GM06990 (cell line): ENCODE data around the gene CPED1.
"Not testable (repeated sequence)": the region's sequence is repeated elsewhere in the genome, so short reads cannot be mapped to it uniquely, and the experiment has no call there.

ENCODE experiments used
- DNase-seq: peaks from one replicate; pipeline ENCODE4 v3.0.0-alpha.2; 2011; ENCODE audit not compliant: insufficient read length; ENCODE audit errors: extremely low read depth
- H3K27me3 ChIP-seq: replicated peaks from 2 replicates; pipeline ENCODE4 v1.6.0; 2011; ENCODE audit warnings: low read length; ENCODE audit not compliant: control insufficient read depth, insufficient read depth
- H3K36me3 ChIP-seq: 2 replicates; pipeline ENCODE4 v1.5.1; 2011; ENCODE audit warnings: low read length; ENCODE audit not compliant: control insufficient read depth, insufficient read depth
- H3K4me3 ChIP-seq: replicated peaks from 2 replicates; pipeline ENCODE4 v1.5.1; 2011; ENCODE audit warnings: low read depth, mild to moderate bottlenecking, control low read depth, low read length
- TF ChIP-seq, protein P1 (sequence below): IDR thresholded peaks from 2 replicates; pipeline ENCODE4 v1.5.1; 2011; ENCODE audit warnings: low read length, control low read depth, mild to moderate bottlenecking, inconsistent platforms; ENCODE audit not compliant: insufficient read depth, poor library complexity, severe bottlenecking

CPED1 gene

DNA sequence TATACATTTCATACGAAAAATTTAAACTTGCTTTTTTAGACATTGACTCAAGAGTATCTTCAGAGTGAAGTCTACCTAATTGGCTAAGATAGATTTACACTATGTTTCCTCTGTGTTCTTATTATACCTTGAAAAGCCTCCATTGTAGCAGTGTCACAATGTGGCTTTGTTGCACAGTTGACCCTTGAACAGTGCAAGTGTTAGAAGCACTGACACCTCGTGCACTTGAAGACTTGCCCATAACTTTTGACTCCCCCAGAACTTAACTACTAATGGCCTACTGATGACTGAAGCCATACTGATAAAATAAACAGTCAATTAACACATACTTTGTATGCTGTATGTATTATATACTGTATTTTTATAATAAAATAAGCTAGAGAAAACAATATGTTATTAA, 84.3 kb downstream of the CPED1 start:
- H3K27me3 ChIP-seq, result no peaks in the 10 kb centered on the region
- H3K4me3 ChIP-seq, result no peak overlapping the region
- no peak for DNase-seq
- TF ChIP-seq, protein P1, sequence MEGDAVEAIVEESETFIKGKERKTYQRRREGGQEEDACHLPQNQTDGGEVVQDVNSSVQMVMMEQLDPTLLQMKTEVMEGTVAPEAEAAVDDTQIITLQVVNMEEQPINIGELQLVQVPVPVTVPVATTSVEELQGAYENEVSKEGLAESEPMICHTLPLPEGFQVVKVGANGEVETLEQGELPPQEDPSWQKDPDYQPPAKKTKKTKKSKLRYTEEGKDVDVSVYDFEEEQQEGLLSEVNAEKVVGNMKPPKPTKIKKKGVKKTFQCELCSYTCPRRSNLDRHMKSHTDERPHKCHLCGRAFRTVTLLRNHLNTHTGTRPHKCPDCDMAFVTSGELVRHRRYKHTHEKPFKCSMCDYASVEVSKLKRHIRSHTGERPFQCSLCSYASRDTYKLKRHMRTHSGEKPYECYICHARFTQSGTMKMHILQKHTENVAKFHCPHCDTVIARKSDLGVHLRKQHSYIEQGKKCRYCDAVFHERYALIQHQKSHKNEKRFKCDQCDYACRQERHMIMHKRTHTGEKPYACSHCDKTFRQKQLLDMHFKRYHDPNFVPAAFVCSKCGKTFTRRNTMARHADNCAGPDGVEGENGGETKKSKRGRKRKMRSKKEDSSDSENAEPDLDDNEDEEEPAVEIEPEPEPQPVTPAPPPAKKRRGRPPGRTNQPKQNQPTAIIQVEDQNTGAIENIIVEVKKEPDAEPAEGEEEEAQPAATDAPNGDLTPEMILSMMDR, result no peak
- no peaks in the 10 kb centered on the region for H3K36me3 ChIP-seq

DNA sequence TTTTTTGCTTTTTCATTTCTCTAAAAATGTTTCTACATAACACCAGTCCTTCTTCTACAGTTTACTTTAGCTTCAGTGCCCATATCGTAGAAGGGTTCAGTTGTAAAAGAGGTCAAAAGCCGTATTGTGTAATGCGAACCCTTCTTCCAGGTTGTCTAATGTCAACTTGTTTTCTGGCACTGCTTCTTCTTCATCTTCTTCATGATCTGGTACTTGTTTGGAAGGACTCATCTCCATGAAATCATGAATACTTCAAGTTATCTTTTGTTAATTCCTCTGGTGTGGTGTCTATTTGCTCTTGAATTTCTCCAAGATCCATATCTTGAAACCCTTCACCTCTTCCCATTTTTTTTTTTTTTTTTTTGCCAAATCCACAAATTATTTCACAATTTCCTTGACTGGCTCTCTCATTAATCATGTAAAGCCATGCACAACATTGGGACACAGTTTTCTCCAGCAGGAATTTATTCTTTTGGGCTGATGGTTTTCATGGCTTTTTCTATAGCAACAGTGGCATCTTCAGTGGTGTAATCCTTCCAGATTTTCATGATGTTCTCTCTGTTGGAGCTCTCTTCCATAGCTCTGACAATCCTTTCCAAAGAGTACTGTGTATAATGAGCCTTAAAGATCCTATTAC, 85.1 kb downstream of the CPED1 start:
- no peak overlapping the region for H3K4me3 ChIP-seq
- DNase-seq, result no peak
- no peaks in the 10 kb centered on the region for H3K36me3 ChIP-seq
- TF ChIP-seq, protein P1, result no peak
- no peaks in the 10 kb centered on the region for H3K27me3 ChIP-seq

DNA sequence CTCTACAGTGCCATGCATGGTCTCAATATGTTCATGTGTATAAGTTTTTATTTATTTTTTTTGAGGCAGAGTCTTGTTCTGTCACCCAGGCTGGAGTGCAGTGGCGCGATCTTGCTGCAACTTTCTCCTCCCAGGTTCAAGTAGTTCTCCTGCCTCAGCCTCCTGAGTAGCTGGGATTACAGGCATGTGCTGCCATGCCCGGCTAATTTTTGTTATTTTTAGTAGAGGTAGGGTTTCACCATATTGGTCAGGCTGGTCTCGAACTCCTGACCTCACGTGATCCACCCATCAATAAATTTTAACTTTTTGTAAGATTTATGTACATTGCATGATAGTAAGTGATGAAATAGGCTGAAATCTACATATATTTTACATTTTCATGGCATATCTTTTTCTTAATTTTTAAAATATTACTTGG, 86.9 kb downstream of the CPED1 start:
- not testable (repeated sequence) for DNase-seq, H3K4me3 ChIP-seq, H3K36me3 ChIP-seq, H3K27me3 ChIP-seq

DNA sequence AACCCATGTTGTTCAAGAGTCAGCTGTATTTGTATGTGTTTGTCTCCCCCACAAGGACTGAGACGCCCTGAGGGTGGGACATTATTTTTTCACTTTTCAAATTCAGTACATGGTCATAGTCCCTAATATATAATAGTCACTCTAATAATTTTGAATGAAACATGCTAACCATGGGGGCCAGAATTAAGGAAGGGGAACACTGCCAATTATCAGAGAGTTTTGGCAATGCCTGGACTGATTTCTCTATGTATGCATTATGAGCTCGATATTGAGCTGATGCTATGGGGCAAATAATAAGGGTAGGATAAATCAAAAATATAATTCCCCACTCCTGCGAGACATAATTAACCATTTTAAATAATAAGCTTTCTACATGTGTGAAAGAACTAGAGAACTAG, 87.4 kb downstream of the CPED1 start:
- DNase-seq, result no peak
- TF ChIP-seq, protein P1, result no peak
- Histone ChIP-seq H3K36me3 (no peaks in the 10 kb centered on the region), H3K4me3 (no peak overlapping the region), H3K27me3 (no peaks in the 10 kb centered on the region; the same call in 1 of the 2 replicates)

DNA sequence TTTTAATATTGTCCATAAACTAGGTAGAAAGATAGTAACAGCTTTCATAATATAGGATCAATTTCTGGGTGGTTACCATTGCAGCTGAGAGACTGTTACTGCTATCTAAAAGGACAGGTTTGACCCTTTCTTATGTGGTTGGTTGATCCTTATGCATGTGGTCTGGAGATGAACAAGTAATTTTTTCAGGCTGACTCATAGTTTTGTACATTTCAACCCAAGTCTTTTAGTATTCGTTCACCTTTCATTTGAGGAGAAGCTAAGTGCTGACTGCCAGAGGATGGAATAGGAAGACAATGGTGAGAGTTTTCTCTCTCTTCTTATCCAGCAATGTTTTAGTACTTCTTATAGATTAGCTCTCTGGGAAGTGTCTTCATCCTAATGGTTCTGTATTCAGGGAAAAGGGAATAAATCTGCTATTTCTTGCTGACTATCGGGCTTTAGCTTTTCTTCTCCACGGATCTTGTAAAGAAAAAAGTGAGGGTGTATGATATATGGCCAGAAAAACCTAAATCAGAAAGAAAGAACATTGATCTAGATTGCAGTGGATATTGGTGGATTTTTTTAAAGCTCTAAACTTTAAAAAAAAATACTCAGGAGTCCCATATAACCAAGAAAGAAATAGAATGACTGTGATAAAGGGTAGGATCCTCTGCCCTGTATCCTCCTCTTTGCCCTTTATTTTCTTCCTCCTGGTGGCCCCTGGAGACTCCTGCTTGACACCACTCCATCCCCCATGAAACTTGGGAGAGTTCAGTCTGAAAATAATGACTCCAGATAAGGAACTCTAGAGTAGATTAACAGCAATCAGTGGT, 88.0 kb downstream of the CPED1 start:
- DNase-seq, result no peak

DNA sequence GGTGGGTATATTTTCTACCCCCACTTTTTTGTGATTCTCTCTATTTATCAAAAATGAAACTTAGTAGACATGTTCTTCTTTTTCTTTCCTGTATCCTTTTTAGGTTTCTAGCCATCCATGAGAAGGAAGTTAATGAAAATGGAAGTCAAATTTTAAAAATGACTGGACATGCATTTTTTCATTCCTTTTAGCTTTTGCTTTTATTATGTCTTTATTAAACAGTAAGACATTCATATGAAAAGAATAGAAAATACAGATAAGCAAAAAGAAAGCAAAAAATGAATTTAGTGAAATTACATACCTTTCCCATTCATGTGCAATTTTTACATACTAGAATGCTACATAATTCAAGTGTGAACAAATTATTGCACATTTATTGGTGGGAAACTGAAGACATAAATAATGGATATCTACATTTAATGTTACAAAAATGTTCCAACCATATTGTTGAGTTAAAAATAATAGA, 88.7 kb downstream of the CPED1 start:
- H3K36me3 ChIP-seq, result no peaks in the 10 kb centered on the region
- no peak for DNase-seq
- TF ChIP-seq, protein P1, result no peak

More for the DNA sequence above, 88.0 kb downstream of the CPED1 start:
- TF ChIP-seq, protein P1, result no peak
- H3K4me3 ChIP-seq, result no peak overlapping the region
- no peaks in the 10 kb centered on the region; the same call in 1 of the 2 replicates for H3K27me3 ChIP-seq
- no peaks in the 10 kb centered on the region for H3K36me3 ChIP-seq

More for the DNA sequence above, 88.7 kb downstream of the CPED1 start:
- Histone ChIP-seq H3K27me3 (no peaks in the 10 kb centered on the region; the same call in 1 of the 2 replicates), H3K4me3 (no peak overlapping the region)
